GM13976 (cell line): ENCODE results near the gene CEP68.
"Not testable (repeated sequence)": the region's sequence is repeated elsewhere in the genome, so short reads cannot be mapped to it uniquely, and the experiment has no call there.

Source experiments
- DNase-seq: peaks from one replicate; pipeline ENCODE4 v3.0.0; 2012; ENCODE audit warnings: low spot score
- CTCF ChIP-seq: IDR thresholded peaks from 2 replicates; pipeline ENCODE4 v1.5.1; 2012; ENCODE audit warnings: borderline replicate concordance, mild to moderate bottlenecking; ENCODE audit not compliant: insufficient read depth; ENCODE audit errors: extremely low read depth, missing control alignments, control extremely low read depth
- in situ Hi-C: fragments of 300-500 bp; cut with MboI; formaldehyde crosslinking; loops from one replicate; pipeline ENCODE4 v1.12.0; 2022; ENCODE audit warnings: low sequenced_read_pairs, mixed read lengths, inconsistent platforms; ENCODE audit not compliant: unreplicated experiment

The CEP68 gene

DNA sequence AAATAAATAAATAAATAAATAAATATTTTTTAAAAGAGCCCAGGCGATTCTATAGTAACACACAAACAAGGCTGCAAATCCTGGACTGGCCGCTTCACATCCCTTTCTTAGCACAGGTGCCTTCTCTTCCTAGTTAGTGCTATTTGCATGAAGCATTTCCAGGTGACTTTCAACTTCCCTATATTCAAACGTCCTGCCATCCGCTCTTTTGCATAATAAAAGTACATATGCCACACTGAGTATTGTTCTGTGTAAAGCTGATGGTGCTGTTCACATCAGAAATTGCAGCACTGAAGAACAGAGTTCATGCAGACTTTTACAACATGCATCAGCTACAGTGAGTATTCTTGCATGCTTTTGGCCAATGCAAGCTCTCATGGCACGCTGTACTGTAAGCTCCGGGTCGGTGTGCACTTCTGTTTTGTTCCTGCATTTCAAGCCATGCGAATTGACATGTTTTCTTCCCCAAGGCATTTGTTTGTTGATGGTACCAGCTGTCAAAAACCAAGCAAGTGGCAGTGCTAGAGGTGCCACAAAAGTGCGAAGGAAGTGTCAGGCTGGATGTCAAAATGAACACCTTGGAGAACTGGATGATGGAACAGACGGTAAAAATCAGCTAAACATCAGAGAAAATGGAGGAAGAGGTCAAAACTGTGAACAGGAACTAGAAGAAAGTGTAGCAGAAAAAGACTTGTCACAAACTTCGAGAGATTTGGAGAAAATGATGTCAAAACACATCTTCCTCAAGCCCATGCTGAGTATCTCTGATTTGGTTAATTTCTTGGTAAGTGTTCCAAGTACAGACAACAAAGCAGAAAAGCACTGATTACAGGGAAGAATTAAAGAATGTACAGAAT lies 25.5 kb upstream of the CEP68 start:
- in situ Hi-C loops: loop anchor here (25.0 kb wide), 3 partner anchors 418 to 693 kb away; partner anchors contain the start of gene AFTPH
- TF ChIP-seq CTCF: no peak
- no peak for DNase-seq

- in situ Hi-C loops: loop anchor here (25.0 kb wide), 3 partner anchors 419 to 694 kb away; partner anchors contain the start of gene AFTPH
- TF ChIP-seq CTCF: no peak
- no peak for DNase-seq
Measured at GRCh38 chr2:65031341-65032018, 24.7 kb upstream of the CEP68 start.

- no peak for TF ChIP-seq CTCF
- no peak for DNase-seq
- in situ Hi-C loops: loop anchor here (25.0 kb wide), 3 partner anchors 420 to 695 kb away; partner anchors contain the start of gene AFTPH
Measured at GRCh38 chr2:65032019-65032975, 23.9 kb upstream of the CEP68 start.

DNA sequence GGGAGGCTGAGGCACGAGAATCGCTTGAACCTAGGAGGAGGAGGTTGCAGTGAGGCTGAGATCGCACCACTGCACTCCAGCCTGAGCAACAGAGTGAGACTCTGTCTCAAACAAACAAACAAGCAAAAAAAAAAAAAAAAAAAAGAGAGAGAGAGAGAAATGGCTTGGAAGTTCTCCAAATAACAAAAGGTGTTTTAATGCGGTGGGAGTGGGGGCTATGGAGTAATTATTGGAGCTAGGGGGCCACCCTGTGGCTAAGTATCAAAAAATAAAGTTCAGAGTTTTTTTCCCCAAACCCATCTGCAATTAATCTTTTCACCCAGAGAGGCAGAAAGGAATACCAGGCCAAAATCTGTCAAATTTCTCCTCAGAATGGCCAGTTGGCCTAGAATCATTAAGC lies 23.0 kb upstream of the CEP68 start:
- TF ChIP-seq CTCF: peak; percentile 19
- DNase-seq: no peak
- in situ Hi-C loops: loop anchor here (25.0 kb wide), 3 partner anchors 421 to 696 kb away; partner anchors contain the start of gene AFTPH

- not testable (repeated sequence) for DNase-seq
- in situ Hi-C loops: loop anchor here (25.0 kb wide), 3 partner anchors 421 to 696 kb away; partner anchors contain the start of gene AFTPH
Measured at GRCh38 chr2:65033667-65034066, 22.5 kb upstream of the CEP68 start.

GRCh38 chr2:65035351-65035943 lies 20.8 kb upstream of the CEP68 start:
- DNase-seq: no peak
- no peak for TF ChIP-seq CTCF
- in situ Hi-C loops: loop anchor here (5.0 to 25.0 kb wide), 4 partner anchors 118 to 698 kb away; partner anchors contain the start of gene AFTPH
